ENCODE results near the gene DNAJB8.

The DNAJB8 gene

DNA sequence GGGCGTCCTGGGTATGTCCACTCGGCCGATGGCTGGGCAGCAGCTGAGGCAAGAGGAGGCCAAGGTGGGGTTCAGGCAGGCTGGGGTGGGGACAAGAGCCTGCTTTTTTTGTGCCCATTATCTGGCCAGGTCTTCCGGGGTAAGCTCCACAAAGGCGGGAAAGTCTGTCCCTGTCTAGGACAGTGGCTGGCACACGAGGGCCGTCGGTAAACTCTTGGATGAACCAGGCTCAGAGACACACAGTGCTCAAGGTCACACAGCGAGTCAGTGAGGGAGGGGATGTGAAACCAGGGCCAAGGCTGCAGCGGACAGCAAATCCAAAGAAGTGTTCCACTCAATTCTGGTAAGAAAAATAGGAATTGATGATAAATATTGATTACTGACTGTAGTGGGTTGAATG is 2.9 kb downstream of the DNAJB8 start:
- DNase-seq = no peak

DNA sequence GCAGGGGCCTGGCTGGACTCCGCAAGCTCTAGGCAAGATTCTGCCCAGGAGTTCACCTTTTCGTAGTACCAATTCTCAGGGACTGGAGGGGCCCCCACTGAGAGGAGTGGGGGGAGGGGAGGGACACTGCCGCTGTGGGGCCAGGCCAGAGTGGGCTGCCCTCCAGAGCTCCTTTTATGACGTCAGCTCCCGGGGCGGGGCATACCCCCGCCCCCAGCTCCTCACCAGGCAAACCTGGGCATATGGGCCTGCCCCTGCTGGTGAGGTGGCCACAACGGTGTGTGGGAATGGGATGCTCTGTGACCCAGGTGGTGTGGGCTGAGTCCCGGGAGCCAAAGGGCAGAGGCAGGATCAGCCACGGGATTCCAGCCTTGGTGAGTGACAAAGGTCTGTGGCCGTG is 3.3 kb downstream of the DNAJB8 start:
- no peak for DNase-seq

DNA sequence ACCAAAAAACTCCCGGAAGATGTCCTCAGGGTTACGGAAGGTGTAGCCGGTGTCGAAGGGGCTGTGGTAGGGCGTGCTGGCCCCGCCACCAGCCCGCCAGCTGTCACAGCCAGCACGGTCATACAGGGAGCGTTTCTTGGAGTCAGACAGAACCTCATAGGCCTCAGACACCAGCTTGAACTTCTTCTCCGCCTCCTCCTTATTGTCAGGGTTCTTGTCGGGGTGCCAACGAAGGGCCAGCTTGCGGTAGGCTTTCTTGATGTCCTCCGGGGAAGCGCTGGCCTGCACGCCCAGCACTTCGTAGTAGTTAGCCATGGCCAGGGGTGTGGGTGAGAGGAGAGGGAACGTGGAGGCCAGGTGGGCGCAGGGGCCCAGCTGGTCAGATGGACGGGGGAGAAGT is 3.8 kb downstream of the DNAJB8 start:
- no peak for DNase-seq

DNA sequence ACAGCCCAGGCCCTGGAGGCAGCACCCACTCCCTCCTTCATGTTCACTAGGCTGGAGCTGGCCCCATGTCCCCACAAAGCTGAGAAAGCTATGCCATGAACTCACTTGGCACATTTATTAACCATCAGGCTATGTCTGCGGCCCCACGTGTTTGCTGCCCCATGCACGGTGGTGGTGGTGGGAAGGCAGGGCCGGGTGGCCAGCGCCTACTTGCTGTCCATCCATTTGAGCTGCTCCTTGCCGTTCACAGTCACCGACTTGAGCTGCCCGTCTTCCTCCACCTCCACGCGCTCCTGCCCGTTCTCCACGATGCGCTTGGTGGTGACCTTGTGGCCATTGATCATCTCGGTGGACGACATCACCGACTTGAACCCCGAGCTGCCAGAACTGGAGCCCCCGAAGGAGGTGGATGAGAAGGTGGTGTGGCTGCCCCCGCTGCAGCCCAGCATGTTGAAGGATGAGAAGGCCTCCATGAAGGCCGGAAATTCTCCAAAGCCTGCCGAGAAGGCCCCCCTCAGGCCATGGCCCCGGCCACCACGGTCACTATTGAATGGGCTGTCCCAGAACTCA is 4.3 kb downstream of the DNAJB8 start:
- DNase-seq = no peak

DNA sequence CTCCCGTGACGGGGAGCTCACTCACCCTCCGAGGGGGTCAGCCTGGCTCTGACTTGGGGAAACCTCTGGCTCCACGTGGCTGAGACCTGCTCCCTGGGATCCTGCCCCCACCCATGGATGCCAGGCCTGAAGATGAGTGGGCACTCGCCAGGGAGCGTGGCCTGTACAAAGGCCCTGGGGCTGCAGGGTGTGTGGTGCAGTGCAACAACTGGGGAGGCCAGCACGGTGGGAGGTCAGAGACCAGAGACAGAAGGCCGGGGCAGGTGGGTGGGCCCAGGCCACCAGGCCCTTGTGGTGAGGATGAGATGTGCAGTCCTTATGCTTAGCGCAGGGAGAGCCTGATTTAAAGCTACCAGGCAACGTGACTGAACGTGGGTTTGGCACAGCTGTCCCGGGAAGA is 5.0 kb downstream of the DNAJB8 start:
- DNase-seq = no peak

DNA sequence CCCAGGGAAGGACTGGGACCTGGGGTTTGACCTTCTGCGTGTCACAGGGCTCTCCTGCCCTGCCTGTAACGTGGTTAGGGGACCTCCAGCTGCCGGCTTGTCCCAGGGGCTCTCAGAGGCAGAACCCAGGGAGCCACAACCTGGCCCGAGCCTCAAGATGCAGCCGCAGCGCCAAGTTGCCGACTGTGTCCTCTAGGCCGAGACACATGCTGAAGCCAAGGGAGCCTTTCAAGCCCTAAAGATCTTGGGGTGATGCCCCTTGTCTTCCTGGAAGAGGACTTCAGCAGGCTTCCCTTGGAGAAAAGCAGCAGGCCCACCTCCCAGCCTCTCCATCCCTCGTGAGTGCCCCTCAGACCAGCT is 7.2 kb downstream of the DNAJB8 start:
- DNase-seq = no peak

DNA sequence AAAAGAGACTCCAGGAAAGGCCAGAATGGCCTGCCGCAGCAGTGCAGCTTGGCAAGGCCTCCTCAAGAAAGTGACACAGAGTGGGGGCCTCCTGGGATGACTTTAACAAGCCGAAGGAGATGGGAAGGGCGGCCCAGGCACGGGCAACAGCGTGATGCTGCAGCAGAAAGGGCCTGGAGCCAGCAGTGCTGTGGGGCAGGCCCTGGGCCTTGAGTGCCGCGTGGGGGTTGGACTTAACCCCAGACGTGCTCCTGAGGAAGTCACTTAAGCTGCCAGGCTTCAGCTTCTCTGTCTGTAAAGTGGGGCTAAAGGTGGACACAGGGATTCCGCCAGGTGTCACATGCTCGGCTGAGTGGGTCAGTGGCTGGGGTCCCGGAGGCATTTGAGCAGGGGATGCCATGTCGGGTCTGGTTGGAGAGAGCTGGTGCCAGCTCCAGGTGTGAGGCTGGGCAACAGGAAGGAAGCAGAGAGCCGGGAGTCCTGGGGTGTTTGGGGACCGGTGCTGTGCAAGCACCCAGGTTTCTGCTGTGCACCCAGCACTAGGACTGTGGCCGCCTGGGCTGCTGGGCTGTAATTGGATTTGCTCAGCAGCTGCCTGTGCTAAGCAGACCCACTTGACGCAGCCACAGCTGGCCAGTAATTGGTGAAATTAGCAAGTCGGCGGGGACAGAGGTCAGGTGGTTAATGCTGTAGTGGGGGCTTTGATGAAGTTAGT is 7.8 kb downstream of the DNAJB8 start:
- no peak for DNase-seq

DNA sequence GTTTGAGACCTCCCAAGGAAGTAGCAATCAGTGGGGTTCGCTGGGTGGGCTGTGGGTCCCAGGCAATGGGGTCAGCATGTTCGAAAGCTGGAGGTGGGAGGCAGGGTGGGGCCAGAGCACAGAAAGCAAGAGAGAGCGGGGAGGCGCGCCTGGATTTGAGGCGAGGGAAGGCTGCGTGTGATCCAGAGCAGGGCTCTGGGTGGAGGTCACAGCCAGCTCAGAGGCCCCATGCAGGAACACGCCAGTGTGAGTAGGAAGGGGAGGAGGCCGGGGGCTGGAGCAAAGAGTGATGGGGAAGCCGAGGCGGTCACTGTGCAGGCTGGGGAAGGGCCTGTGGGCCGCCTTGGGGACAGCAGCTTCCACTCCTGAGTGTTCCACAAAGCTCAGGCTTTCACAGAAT is 8.8 kb downstream of the DNAJB8 start:
- DNase-seq = no peak

DNA sequence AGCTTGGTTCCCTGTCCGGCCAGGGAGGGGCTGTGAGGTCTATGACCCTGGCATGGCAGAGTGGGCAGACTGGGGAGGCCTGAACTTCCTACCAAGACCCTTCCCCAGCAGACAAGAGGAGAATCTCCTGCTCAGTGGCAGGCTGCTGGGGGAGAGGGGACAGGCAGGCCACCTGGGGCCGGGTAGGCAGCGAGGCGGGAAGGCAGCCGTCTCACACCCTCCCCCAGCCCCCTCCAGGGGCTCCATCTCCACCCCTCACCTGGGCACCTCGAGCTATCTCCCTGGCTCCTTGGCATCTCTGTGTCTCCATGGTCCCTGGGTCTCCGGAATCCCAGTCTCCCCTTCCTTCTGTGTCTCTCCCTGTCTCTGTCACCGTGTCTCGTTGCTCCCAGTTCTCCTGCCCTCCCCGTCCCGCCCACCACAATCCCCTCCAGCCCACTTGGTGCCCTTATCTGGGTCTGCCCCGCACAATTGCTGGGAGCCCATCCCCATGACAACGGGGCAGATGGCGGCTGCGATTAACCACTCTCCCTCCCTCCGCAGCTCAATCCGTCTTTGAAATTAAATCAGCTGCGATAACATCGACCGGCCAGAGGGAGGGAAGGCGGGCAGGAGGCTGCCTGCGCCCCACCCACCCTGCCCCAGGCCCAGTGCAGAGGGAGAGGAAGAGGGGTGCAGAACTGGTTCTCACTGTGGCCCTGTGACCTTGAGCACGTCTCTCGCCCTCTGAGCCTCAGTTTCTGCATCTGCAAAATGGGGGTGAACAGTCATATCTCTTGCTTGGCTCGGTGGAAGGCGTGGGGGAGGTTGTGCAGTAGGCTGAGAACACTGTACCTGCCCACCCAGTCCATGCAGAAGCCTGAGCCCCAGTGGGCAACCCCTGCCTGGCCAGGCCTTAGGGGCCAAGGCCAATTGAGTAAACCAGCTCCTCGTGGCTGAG is 9.6 kb downstream of the DNAJB8 start:
- DNase-seq = no peak

DNA sequence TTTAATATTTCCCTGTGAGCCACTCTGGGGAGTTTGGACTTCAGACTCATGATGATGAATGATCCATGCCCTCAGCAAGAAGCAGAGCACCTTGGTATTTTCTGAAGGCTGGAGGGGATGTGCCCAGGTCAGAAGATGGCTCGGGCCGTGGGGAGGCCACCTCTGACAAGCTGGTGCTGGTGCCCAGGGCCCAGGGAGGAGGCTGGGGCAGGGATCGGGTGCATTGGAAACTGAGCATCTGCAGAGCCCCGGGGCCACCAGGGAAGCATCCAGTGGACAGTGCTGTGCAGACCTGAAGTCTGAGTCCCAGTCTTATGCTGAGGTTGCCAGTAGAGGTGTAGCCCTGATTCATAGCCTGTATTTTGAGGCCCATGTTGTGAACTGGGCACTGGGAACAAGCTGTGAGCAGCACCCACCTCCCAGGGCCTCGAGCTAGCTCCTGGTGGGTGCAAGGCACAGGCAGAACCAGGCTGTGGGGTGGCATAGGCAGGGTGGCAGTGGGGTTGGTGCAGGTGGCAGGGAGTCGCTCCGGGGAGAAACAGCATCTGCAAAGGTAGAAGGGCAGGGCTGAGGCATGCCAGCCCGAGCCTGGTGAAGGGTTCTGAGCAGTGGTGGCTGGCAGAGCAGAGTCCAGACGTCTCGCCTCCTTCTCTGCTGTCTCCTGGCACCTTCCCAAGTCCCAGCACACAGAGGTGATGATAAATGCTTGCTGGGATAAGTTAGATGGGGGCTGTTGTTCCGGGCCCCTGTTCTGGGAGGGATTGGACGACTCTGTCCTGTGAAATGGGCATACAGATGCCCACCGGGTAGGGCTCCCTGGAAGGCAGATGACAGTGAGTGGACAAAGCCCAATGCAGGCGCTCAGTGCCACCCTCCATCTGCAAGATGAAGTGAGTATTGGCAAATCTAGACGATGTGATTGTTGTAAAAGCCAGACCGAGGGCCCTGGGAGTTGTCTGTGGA is 10.6 kb downstream of the DNAJB8 start:
- DNase-seq = no peak

DNA sequence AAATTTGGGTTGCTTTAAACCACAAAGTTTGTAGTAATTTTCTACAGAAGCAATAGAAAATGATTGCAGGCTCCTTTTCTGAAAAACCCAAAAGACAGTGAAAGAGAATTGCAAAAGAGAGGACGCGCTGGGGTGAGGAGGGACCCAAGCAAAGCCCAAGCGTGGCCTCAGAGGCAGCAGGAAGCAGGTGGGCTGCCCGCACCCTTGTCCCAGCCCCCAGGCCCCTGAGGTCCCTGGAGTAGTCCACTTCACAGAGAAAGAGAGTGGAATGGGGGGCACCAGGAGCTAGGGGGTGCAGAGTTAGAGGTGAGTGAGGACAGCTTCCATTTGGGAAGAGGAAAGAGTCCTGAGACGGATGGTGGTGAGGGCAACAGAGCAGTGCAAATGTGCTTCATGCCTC is 11.6 kb downstream of the DNAJB8 start:
- DNase-seq = no peak

DNA sequence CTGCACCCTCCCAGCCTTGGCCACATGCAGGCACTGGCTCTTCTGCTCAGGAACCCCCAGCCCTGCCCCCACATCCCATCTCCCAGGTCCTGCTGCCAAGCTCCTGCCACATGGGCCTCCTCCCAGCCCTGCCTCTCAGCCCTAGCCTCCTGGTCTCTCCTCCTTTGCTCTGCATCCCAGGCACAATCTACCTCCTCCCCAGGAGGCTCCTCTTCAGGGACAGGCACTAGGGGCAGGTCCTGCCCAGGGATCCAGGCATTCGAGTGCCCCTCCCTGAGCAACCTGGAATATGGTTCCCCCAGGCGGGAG is 12.4 kb downstream of the DNAJB8 start:
- no peak for DNase-seq

DNA sequence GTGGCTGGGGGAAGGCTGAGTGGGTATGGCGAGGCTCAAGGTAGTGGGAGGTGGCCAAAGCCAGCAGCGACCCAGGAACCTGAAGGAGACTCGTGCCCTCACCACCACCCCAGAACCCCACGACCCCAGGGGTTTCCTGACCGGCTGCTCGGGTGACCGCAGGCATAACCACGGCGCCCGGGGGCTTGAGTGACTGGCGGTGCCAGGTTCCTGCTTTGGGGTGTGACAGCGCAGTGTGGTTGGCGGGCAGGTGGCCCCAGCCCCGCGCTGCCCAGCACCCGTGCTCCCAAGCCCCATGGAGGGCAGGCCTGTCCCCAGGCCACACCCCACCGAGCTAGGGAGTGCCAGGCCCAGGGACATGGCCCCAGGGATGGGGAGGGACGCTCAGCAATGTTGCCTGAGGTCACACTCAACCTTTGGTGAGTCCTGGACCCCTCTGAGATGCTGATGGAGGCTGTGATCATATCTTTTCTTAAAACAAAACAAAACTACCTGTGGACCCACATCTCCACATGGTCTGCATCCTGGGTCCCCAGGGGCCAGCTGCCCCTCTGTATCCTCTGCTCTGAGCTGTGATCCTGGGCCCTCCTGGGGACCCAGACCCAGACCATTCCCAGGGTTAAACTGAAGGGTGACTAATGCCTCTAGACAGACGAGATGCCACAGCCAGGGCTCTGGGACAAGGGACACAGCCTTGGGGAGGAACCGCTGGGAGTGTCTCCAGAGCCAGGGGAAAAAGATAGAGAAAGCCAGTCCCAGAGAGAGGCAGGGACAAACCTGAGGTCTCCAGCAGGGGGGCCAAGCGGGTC is 13.0 kb downstream of the DNAJB8 start:
- no peak for DNase-seq

DNA sequence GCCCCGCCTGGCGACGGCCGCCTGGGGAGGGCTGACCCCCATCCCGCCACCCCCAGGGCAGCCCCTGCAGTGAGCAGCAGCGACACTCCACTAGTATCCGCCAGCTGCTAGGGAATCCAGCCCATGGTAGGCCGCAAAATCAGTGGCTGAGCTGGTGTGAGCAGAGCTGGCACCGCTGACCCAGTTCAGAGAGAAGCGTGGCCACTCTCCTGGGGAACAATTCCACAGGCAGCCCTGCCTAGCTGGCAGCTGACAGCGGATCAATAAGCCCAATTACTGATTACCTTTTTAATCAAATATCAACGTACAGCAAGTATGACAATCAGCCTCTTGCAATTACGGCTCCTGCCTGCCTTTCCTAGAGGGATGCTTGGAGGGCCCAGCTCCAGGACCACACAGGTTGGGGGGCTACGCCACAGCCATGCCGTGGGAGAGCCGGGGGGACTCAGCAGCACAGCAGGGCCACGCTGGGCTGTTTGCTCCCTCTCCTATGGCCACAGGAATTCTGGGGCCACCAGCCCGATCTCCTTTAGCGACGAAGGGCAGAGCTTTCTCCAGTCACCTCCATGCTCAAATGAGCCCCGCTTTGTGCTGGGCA is 13.9 kb downstream of the DNAJB8 start:
- DNase-seq = no peak

DNA sequence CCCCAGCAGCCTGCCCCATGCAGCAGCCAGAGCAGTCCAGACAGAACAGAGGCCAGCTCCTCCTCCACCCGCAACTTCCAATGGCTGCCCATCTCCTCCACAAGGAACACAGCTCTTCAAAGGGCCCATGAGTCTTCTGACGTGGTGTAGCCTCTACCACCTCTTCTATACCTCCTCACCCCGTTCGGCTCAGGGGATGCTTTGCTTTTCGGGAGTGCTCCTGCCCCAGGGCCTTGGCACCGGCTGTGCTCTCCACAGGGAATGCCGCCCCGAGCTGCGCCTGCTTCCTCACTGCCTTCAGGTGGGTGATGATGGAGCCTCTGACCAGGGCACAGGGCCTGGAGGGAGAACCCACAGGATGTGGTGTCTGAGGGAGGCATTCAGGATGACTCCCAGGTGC is 14.6 kb downstream of the DNAJB8 start:
- DNase-seq = no peak

DNA sequence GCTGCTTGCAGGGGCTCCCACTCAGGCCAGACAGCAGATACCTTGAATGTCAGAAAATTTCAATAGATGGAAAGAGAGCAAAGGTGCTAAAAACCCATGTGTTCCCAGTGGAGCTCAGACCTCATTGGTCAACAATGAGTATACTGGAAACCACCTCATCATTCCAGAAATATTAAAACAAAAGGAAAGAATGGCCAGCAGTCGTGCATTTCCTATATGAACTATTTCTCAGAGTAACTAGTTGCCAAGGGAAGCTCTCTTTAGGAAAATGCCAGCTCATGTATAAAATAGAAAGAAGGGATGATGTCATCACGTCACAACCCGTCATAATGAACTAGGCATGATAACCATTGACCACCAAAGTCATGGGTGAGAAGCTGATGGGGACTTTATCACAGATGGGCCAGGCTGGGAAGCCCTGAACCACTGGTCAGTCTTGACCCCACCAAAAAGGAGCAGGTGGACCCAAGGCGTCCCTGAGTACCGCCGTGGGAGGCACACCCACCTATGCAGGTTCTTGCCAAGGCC is 17.5 kb downstream of the DNAJB8 start:
- DNase-seq = no peak

DNA sequence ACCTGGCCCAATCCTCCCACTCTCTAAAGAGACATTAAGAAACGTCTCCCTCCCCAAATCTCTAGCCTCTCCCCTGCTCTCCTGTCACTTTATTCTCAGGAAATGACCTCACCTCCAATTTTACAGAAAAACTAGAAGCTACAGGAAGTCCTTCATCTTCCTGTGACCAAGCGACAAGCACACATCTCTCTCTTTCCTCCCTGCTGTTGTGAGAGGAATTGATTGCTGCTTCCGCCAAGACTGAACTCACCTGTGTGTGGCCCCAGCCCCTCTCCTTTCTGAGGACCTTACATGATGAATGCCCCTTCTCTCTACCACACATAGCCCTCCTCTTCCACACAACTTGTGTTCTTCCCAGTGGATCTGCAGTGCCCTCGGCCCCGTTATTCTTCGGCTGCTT is 18.2 kb downstream of the DNAJB8 start:
- no peak for DNase-seq

DNA sequence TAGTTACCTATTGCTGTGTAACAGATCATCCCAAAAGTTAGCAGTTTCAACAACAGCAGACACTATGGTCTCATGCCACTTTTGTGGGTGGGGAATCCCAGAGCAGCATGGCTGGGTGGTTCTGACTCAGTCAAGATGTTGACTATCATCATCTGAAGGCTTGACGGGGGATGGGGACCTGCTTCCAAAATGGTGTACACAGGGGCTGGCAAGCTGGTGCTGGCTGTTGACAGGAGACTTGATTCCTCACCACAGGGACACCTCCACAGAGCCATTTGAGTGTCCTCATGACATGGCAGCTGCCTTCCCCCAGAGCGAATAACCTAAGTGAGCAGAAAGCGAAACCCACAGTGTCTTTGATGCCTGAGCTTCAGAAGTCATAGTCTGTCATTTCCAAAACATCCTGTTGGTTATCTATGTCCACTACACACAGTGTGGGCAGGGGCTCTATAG is 19.1 kb downstream of the DNAJB8 start:
- no peak for DNase-seq

DNA sequence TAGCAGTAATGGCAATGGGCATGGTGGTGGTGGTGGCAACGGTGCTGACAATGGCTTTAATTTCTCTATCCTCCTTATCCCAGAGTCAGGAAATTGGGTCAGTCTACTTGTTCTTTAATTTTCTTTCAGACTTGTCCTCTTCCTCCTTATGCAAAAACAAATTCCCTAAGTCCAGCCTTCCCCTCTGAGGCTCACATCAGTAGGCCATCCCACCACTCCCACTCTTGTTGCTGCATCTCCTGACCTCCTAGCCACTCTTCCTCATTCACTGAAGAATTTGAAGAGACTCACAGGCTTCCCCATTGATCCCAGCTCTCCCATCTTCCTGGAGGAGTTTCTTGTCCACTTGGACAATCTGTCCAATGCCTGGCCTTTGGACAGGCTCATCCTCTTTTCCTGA is 19.9 kb downstream of the DNAJB8 start:
- no peak for DNase-seq

DNA sequence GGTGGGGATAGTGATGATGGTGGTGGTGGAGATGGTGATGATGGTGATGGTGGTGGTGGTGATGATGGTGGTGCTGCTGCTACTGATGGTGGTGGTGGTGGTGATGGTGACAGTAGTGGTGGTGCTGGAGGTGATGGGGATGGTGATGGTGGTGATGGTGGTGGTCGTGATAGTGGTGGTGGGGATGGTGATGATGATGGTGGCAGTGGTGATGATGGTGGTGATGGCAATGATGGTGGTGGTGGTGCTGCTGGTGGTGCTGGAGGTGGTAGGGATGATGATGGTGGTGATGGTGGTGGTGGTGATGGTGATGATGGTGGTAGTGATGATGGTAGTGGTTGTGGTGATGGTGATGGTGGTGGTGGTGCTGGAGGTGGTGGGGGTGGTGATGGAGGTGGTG is 21.3 kb downstream of the DNAJB8 start:
- no peak for DNase-seq

DNA sequence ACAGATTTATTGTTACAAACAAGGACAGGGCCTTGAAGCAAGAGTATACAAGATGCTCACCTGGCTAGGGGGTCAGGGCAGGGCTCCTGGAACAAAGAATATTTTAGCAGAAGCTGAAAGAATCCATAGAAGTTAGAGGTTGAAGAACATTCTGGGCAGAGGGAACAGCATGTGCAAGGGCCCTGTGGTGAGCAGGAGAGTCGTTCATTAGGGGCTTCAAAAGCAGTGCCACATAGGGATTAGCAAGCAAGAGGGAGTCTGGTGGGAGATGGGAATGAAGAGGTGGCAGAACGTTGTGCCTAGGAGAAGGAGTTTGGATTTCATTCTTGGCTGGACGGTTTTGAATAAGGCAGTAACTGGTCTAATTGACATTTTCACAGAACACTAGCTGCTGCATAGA is 22.9 kb downstream of the DNAJB8 start:
- no peak for DNase-seq

DNA sequence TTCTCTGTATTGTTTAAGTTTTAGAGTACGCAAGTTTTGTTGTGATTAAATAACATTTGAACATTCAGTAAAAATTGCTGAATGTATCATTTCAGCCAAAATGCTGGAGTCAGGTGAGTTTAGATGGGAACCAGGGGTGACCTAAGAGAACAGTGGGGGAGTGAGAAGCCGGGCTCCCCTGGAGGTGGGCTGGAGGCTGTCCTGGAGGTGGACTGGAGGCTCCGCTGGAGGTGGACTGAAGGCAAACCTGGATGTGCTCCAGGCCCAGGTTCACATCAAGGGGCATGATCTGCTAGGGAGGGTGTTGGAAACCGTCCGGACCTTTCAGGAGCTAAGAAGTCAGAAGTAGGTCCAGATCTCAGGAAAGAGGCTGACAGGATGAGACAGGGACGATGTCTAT is 23.7 kb downstream of the DNAJB8 start:
- no peak for DNase-seq
